ENCODE results near the gene ZNF479.
"Not testable (repeated sequence)": the region's sequence is repeated elsewhere in the genome, so short reads cannot be mapped to it uniquely, and the experiment has no call there.

The ZNF479 gene

GRCh38 chr7:57132336-57132735, at the start of gene ZNF479:
TSS of gene ZNF479 (minus strand) at chr7:57132436. CDS start at chr7:57132324, 112 bp downstream.
- not testable (repeated sequence) for H3K4me1 ChIP-seq (ENCODE audit: control insufficient read depth, low read length); H4K20me1 ChIP-seq (ENCODE audit: control insufficient read depth, insufficient read depth, low read depth, low read length); H3K9me2 ChIP-seq (replicated peaks; ENCODE audit: control insufficient read depth, low read length); H3K79me2 ChIP-seq (ENCODE audit: control insufficient read depth, low read length); H3F3A ChIP-seq (ENCODE audit: control insufficient read depth, insufficient read depth); H3K27me3 ChIP-seq (ENCODE audit: control insufficient read depth, low read length); H3K4me2 ChIP-seq (ENCODE audit: low read length); H3K36me3 ChIP-seq (ENCODE audit: control insufficient read depth, low read length); H3K4me3 ChIP-seq (ENCODE audit: low read length); H3K27ac ChIP-seq (ENCODE audit: low read depth, low read length)
- peaks cover 11% of the 10 kb centered on the region; the same call in 1 of the 2 replicates for H3K9me3 ChIP-seq (ENCODE audit: control insufficient read depth, insufficient read depth, low read length)

- Histone ChIP-seq H3K9me2 (replicated peaks; ENCODE audit: control insufficient read depth, low read length) (no peaks in the 10 kb centered on the region), H3F3A (ENCODE audit: control insufficient read depth, insufficient read depth) (no peaks in the 10 kb centered on the region), H3K4me1 (ENCODE audit: control insufficient read depth, low read length) (no peaks in the 10 kb centered on the region), H3K36me3 (ENCODE audit: control insufficient read depth, low read length) (no peaks in the 10 kb centered on the region), H3K27me3 (ENCODE audit: control insufficient read depth, low read length) (no peaks in the 10 kb centered on the region), H3K27ac (ENCODE audit: low read depth, low read length) (no peak overlapping the region), H3K4me2 (ENCODE audit: low read length) (no peak overlapping the region), H4K20me1 (ENCODE audit: control insufficient read depth, insufficient read depth, low read depth, low read length) (no peaks in the 10 kb centered on the region), H3K4me3 (ENCODE audit: low read length) (no peak overlapping the region), H3K79me2 (ENCODE audit: control insufficient read depth, low read length) (no peaks in the 10 kb centered on the region), H3K9me3 (ENCODE audit: control insufficient read depth, insufficient read depth, low read length) (peaks cover 44% of the 10 kb centered on the region)
- TF ChIP-seq CTCF (IDR thresholded peaks at IDR 0.05; ENCODE audit: low read depth, low read length, poor library complexity, severe bottlenecking), result no peak
- TF ChIP-seq EZH2phosphoT487 (IDR thresholded peaks at IDR 0.05; ENCODE audit: borderline replicate concordance, low read length), result no peak
These were observed 49.8 kb upstream of the ZNF479 start for GRCh38 chr7:57182031-57182430.

GRCh38 chr7:57181281-57181680, 49.0 kb upstream of the ZNF479 start:
- no peaks in the 10 kb centered on the region for H3K36me3 ChIP-seq (ENCODE audit: control insufficient read depth, low read length)
- no peaks in the 10 kb centered on the region for H3K79me2 ChIP-seq (ENCODE audit: control insufficient read depth, low read length)
- no peak overlapping the region for H3K4me3 ChIP-seq (ENCODE audit: low read length)
- no peaks in the 10 kb centered on the region for H3K27me3 ChIP-seq (ENCODE audit: control insufficient read depth, low read length)
- no peaks in the 10 kb centered on the region for H3F3A ChIP-seq (ENCODE audit: control insufficient read depth, insufficient read depth)
- TF ChIP-seq EZH2phosphoT487 (IDR thresholded peaks at IDR 0.05; ENCODE audit: borderline replicate concordance, low read length) (no peak), CTCF (IDR thresholded peaks at IDR 0.05; ENCODE audit: low read depth, low read length, poor library complexity, severe bottlenecking) (no peak)
- H4K20me1 ChIP-seq (ENCODE audit: control insufficient read depth, insufficient read depth, low read depth, low read length), result no peaks in the 10 kb centered on the region
- no peaks in the 10 kb centered on the region for H3K4me1 ChIP-seq (ENCODE audit: control insufficient read depth, low read length)
- no peak overlapping the region for H3K27ac ChIP-seq (ENCODE audit: low read depth, low read length)
- H3K9me2 ChIP-seq (replicated peaks; ENCODE audit: control insufficient read depth, low read length), result no peaks in the 10 kb centered on the region
- H3K9me3 ChIP-seq (ENCODE audit: control insufficient read depth, insufficient read depth, low read length), result peaks cover 44% of the 10 kb centered on the region
- no peak overlapping the region for H3K4me2 ChIP-seq (ENCODE audit: low read length)

GRCh38 chr7:57179776-57180415, 47.7 kb upstream of the ZNF479 start:
- no peak for TF ChIP-seq CTCF (IDR thresholded peaks at IDR 0.05; ENCODE audit: low read depth, low read length, poor library complexity, severe bottlenecking)
- TF ChIP-seq EZH2phosphoT487 (IDR thresholded peaks at IDR 0.05; ENCODE audit: borderline replicate concordance, low read length), result no peak
- Histone ChIP-seq H3K4me1 (ENCODE audit: control insufficient read depth, low read length) (no peaks in the 10 kb centered on the region), H3K27ac (ENCODE audit: low read depth, low read length) (no peak overlapping the region), H3K9me3 (ENCODE audit: control insufficient read depth, insufficient read depth, low read length) (peaks cover 44% of the 10 kb centered on the region), H3K79me2 (ENCODE audit: control insufficient read depth, low read length) (no peaks in the 10 kb centered on the region), H3K36me3 (ENCODE audit: control insufficient read depth, low read length) (no peaks in the 10 kb centered on the region), H3K27me3 (ENCODE audit: control insufficient read depth, low read length) (no peaks in the 10 kb centered on the region), H4K20me1 (ENCODE audit: control insufficient read depth, insufficient read depth, low read depth, low read length) (no peaks in the 10 kb centered on the region), H3K4me2 (ENCODE audit: low read length) (no peak overlapping the region), H3F3A (ENCODE audit: control insufficient read depth, insufficient read depth) (no peaks in the 10 kb centered on the region), H3K4me3 (ENCODE audit: low read length) (no peak overlapping the region), H3K9me2 (replicated peaks; ENCODE audit: control insufficient read depth, low read length) (no peaks in the 10 kb centered on the region)
